Measurements from ENCODE around the gene EFCAB11.

DNA sequence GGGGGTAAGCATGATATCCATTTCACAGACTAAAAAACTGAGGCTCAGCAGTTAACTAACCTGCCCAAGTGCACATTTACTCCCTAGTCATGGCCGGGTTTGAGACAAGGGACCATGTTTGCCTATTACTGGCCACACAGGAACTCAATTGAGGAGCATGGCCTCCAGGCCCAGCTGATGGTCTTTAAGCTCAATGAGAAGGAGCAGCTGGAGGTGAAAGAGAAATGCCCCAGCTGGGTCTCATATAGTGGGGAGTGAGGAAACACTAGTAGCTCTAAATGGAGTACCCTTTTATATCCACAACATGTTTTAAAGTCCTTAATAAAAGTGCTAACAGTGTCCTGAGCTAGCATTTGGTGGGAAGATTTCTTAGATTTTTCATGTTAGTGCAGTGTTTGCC, 2.8 kb upstream of the EFCAB11 start:
- no peak for TF ChIP-seq POLR2AphosphoS5 (IDR thresholded peaks at IDR 0.05; ENCODE audit: low read depth, low read length)
- no peak for TF ChIP-seq MAX (IDR thresholded peaks at IDR 0.05)
- TF ChIP-seq, protein P1, sequence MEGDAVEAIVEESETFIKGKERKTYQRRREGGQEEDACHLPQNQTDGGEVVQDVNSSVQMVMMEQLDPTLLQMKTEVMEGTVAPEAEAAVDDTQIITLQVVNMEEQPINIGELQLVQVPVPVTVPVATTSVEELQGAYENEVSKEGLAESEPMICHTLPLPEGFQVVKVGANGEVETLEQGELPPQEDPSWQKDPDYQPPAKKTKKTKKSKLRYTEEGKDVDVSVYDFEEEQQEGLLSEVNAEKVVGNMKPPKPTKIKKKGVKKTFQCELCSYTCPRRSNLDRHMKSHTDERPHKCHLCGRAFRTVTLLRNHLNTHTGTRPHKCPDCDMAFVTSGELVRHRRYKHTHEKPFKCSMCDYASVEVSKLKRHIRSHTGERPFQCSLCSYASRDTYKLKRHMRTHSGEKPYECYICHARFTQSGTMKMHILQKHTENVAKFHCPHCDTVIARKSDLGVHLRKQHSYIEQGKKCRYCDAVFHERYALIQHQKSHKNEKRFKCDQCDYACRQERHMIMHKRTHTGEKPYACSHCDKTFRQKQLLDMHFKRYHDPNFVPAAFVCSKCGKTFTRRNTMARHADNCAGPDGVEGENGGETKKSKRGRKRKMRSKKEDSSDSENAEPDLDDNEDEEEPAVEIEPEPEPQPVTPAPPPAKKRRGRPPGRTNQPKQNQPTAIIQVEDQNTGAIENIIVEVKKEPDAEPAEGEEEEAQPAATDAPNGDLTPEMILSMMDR (IDR thresholded peaks at IDR 0.05 in 2 of 3, conservative IDR thresholded peaks at IDR 0.05 in 1 of 3; ENCODE audit: borderline replicate concordance in 1 of 3, insufficient read depth in 1 of 3, low read depth in 2 of 3, low read length in 2 of 3), result no peak
- no peak for TF ChIP-seq RAD21 (IDR thresholded peaks at IDR 0.05; ENCODE audit: low read depth)
- TF ChIP-seq POLR2A (IDR thresholded peaks at IDR 0.05; ENCODE audit: borderline replicate concordance, extremely low read depth, insufficient read depth, insufficient read length), result no peak
